B cell (primary cell): ENCODE measurements around the gene MFSD6. TPM values are rescaled to one million over a fixed set of nuclear protein-coding genes. Genes with fewer than 3 reads are reported as not detected.

Experiments
- ATAC-seq: fragments of 200-7000 bp; cut with Tn5 transposase; one replicate; pipeline ENCODE4 v1.10.0; 2021; ENCODE audit warnings: low read depth, mild to moderate bottlenecking, moderate number of reproducible peaks, moderate library complexity
- CTCF ChIA-PET: fragments of 350-600 bp; sonication (Branson Sonifier 250); formaldehyde crosslinking; loops from one replicate; lab custom pipeline; 2021; ENCODE audit warnings: antibody characterized with exemption, inconsistent platforms; lab: Charles Lee
- POLR2A ChIA-PET: fragments of 350-600 bp; sonication (Branson Sonifier 250); formaldehyde crosslinking; loops from one replicate; lab custom pipeline; 2021; ENCODE audit warnings: antibody characterized with exemption; lab: Charles Lee
- DNase-seq: peaks from one replicate; pipeline ENCODE4 v3.0.0; 2013
- H2AFZ ChIP-seq: 2 replicates; pipeline ENCODE4 v1.6.1; 2012; ENCODE audit warnings: mild to moderate bottlenecking, low read depth, low read length; ENCODE audit not compliant: insufficient read depth, poor library complexity, severe bottlenecking
- H3K27ac ChIP-seq, 2 donors: 1 replicate in 1 of 2; 2 replicates in 1 of 2; pipeline ENCODE4 v1.5.1; 2012 to 2013; ENCODE audit warnings: low read length in 2 of 2, mild to moderate bottlenecking in 2 of 2, moderate library complexity in 1 of 2
- H3K27me3 ChIP-seq, 4 experiments: fragments of 200-600 bp in 1 of 4; sonication (generic) in 1 of 4; replicated peaks in 1 of 4; 1 replicate in 2 of 4; 2 replicates in 2 of 4; pipeline versions ENCODE4 v1.6.1 to v1.7.0; 2013 to 2016; ENCODE audit warnings: low read length in 3 of 4, mild to moderate bottlenecking in 2 of 4, mixed read lengths in 1 of 4, moderate library complexity in 1 of 4; ENCODE audit not compliant: insufficient read depth in 4 of 4, control insufficient read depth in 3 of 4; ENCODE audit errors: control extremely low read depth in 1 of 4
- H3K36me3 ChIP-seq, 2 experiments: replicated peaks in 1 of 2; 1 replicate in 1 of 2; 2 replicates in 1 of 2; pipeline versions ENCODE4 v1.6.1 to v1.7.1; 2013; ENCODE audit warnings: low read length in 1 of 2; ENCODE audit not compliant: insufficient read depth in 2 of 2, control insufficient read depth in 1 of 2; ENCODE audit errors: control extremely low read depth in 1 of 2, extremely low read depth in 1 of 2
- H3K4me1 ChIP-seq, 2 donors: fragments of 200-600 bp in 1 of 2; sonication (generic) in 1 of 2; 1 replicate in 1 of 2; 2 replicates in 1 of 2; pipeline versions ENCODE4 v1.5.1 to v1.6.1; 2013 to 2017; ENCODE audit warnings: low read length in 2 of 2; ENCODE audit not compliant: control insufficient read depth in 2 of 2, insufficient read depth in 2 of 2
- H3K4me2 ChIP-seq: replicated peaks from 2 replicates; pipeline ENCODE3; 2012; ENCODE audit warnings: mild to moderate bottlenecking, low read depth, low read length; ENCODE audit not compliant: poor library complexity, severe bottlenecking
- H3K4me3 ChIP-seq, 5 experiments: fragments of 200-600 bp in 1 of 5; sonication (generic) in 1 of 5; 1 replicate in 3 of 5; 2 replicates in 2 of 5; pipeline versions ENCODE4 v1.5.1 to v1.7.0; 2011 to 2016; ENCODE audit warnings: low read length in 4 of 5, mild to moderate bottlenecking in 4 of 5, low read depth in 2 of 5, control low read depth in 1 of 5, moderate library complexity in 1 of 5; ENCODE audit not compliant: insufficient read depth in 1 of 5; ENCODE audit errors: control extremely low read depth in 1 of 5, extremely low read depth in 1 of 5
- H3K79me2 ChIP-seq: fragments of 200-600 bp; sonication (generic); one replicate; pipeline ENCODE4 v1.6.0; 2016; ENCODE audit warnings: low read length; ENCODE audit not compliant: control insufficient read depth, insufficient read depth
- H3K9ac ChIP-seq: fragments of 200-600 bp; sonication (generic); 2 replicates; pipeline ENCODE4 v1.6.1; 2017; ENCODE audit warnings: mild to moderate bottlenecking, low read length, moderate library complexity
- H3K9me3 ChIP-seq, 3 donors: one replicate each; pipeline versions ENCODE4 v1.6.1 to v1.7.1; 2013; ENCODE audit warnings: low read length in 2 of 3; ENCODE audit not compliant: control insufficient read depth in 2 of 3, insufficient read depth in 1 of 3; ENCODE audit errors: control extremely low read depth in 1 of 3
- H4K20me1 ChIP-seq: 2 replicates; pipeline ENCODE4 v1.6.0; 2012; ENCODE audit warnings: mild to moderate bottlenecking, low read length; ENCODE audit not compliant: insufficient read depth, control insufficient read depth, poor library complexity, severe bottlenecking
- H3K27ac Mint-ChIP-seq: one replicate; pipeline ENCODE4 v1.8.0; 2021; ENCODE audit warnings: mixed read lengths
- H3K27me3 Mint-ChIP-seq: one replicate; pipeline ENCODE4 v1.8.0; 2021; ENCODE audit warnings: mixed read lengths
- H3K4me1 Mint-ChIP-seq: one replicate; pipeline ENCODE4 v1.8.0; 2021; ENCODE audit warnings: mixed read lengths
- H3K4me3 Mint-ChIP-seq: one replicate; pipeline ENCODE4 v1.8.0; 2021; ENCODE audit warnings: mixed read lengths
- H3K9me3 Mint-ChIP-seq: one replicate; pipeline ENCODE4 v1.8.0; 2022; ENCODE audit warnings: mixed read lengths; ENCODE audit not compliant: insufficient read depth
- EZH2 ChIP-seq: IDR thresholded peaks from 2 replicates; pipeline ENCODE4 v1.6.1; 2012; ENCODE audit warnings: borderline replicate concordance, low read depth, mild to moderate bottlenecking, moderate library complexity, low read length; ENCODE audit not compliant: insufficient read depth, poor library complexity, severe bottlenecking
- WGBS: methylation state at CpG from one replicate; pipeline ENCODE4 v1.1.5; 2013; ENCODE audit warnings: missing lambda C conversion rate; ENCODE audit not compliant: insufficient coverage; 5-methylcytosine and 5-hydroxymethylcytosine counted together
- intact Hi-C: fragments of 100-400 bp; cut with micrococcal nuclease; formaldehyde crosslinking; loops from one replicate; pipeline ENCODE4 v1.10.0; 2022
- polyA plus RNA-seq: library from polyadenylated mRNA; depleted of rRNA; stranded (reverse); fragments of >200 nt; gene quantifications from 2 replicates; pipeline ENCODE4 v1.2.3, GENCODE V29; 2012
- total RNA-seq, 2 donors: library from RNA; stranded (reverse); fragments of 120-200 nt in 1 of 2; gene quantifications; 1 replicate in 1 of 2; 2 replicates in 1 of 2; pipeline versions ENCODE4 v1.2.3 to v1.2.4, GENCODE V29; 2013 to 2022
- TF ChIP-seq, protein P1 (sequence below): fragments of 200-600 bp; IDR thresholded peaks from one replicate; pipeline ENCODE4 v1.8.0; 2022; ENCODE audit warnings: antibody characterized with exemption, mild to moderate bottlenecking

Gene MFSD6
- total and polyA plus RNA-seq, 2 donors (not counting 1 experiment from before 2014, with no cell fraction given), result 13.5 to 33.8 TPM

DNA sequence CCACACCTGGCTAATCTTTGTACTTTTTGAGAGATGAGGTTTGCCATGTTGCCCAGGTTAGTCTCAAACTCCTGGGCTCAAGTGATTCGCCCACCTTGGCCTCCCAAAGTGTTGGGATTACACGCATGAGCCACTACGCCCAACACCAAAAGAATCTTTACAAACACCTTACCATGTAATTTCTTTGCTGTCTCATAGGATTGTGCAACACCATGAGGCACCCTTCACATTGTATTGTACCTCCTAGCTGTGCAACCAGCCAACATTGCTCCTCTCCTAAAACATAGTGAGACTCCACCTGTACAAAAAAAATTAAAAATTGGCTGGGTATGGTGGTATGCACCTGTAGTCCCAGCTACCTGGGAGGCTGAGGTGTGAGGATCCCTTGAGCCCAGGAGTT, 3.1 kb upstream of the MFSD6 start:
- no peak overlapping the region for H2AFZ ChIP-seq
- no peak overlapping the region for H3K4me2 ChIP-seq
- no peaks in the 10 kb centered on the region for H3K27me3 ChIP-seq
- no peak overlapping the region for H3K4me3 ChIP-seq
- intact Hi-C loops, result loop anchor here (5.0 kb wide), 1 partner anchor 963 kb away; the partner anchor contains the start of gene WDR75
- no peak overlapping the region for H3K9ac ChIP-seq
- ChIA-PET CTCF (no interaction called here), POLR2A (interaction anchor here (0.6 to 0.7 kb wide), 2 partner anchors 24 to 29 kb away, joined by 3 to 5 read pairs; no protein-coding TSS in a partner anchor)
- H4K20me1 ChIP-seq, result no peaks in the 10 kb centered on the region
- peaks cover 13% of the 10 kb centered on the region for H3K79me2 ChIP-seq
- peaks cover 15 to 19% of the 10 kb centered on the region in 2 donors for H3K4me1 ChIP-seq
- no peak overlapping the region for H3K27ac ChIP-seq
- Mint-ChIP-seq H3K27ac (no peak overlapping the region), H3K27me3 (no peaks in the 10 kb centered on the region), H3K4me1 (peaks cover 17% of the 10 kb centered on the region), H3K4me3 (no peak overlapping the region), H3K9me3 (no peaks in the 10 kb centered on the region)
- ATAC-seq (no peak), DNase-seq (no peak)
- TF ChIP-seq, protein P1, sequence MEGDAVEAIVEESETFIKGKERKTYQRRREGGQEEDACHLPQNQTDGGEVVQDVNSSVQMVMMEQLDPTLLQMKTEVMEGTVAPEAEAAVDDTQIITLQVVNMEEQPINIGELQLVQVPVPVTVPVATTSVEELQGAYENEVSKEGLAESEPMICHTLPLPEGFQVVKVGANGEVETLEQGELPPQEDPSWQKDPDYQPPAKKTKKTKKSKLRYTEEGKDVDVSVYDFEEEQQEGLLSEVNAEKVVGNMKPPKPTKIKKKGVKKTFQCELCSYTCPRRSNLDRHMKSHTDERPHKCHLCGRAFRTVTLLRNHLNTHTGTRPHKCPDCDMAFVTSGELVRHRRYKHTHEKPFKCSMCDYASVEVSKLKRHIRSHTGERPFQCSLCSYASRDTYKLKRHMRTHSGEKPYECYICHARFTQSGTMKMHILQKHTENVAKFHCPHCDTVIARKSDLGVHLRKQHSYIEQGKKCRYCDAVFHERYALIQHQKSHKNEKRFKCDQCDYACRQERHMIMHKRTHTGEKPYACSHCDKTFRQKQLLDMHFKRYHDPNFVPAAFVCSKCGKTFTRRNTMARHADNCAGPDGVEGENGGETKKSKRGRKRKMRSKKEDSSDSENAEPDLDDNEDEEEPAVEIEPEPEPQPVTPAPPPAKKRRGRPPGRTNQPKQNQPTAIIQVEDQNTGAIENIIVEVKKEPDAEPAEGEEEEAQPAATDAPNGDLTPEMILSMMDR, result no peak
- no peaks in the 10 kb centered on the region for H3K36me3 ChIP-seq
- H3K9me3 ChIP-seq, result no peaks in the 10 kb centered on the region
- WGBS, result 100% methylated on average over 2 of the region's 3 CpGs

DNA sequence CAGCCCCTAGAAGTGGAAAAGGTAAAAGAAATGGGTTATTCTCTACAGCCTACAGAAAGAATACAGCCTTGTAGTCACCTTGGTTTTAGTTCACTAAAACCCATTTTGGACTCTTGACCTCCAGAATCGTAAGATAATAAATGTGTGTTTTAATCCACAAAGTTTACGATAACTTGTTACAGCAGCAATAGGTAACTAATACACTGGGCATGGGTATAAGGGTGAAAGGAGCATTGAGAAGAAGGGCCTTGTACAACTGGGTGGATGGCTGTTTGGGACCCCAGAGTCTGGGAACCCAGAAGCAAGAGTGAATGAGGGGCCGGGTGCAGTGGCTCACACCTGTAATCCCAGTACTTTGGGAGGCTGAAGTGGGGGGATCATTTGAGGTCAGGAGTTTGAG, 2.2 kb upstream of the MFSD6 start:
- H4K20me1 ChIP-seq, result no peaks in the 10 kb centered on the region
- peaks cover 15 to 19% of the 10 kb centered on the region in 2 donors for H3K4me1 ChIP-seq
- intact Hi-C loops, result loop anchor here (5.0 kb wide), 1 partner anchor 964 kb away; the partner anchor contains the start of gene WDR75
- no peak for TF ChIP-seq EZH2
- TF ChIP-seq, protein P1, result no peak
- no peak overlapping the region for H3K4me3 Mint-ChIP-seq
- H3K9ac ChIP-seq, result no peak overlapping the region
- peaks cover 22% of the 10 kb centered on the region for H3K79me2 ChIP-seq
- no CpG with 5 or more reads among the region's 3 CpGs for WGBS
- H3K27ac ChIP-seq, result no peak overlapping the region
- H3K9me3 ChIP-seq, result no peaks in the 10 kb centered on the region
- H3K27ac Mint-ChIP-seq, result no peak overlapping the region
- no peaks in the 10 kb centered on the region for H3K36me3 ChIP-seq
- no peak overlapping the region for H3K4me2 ChIP-seq
- no peak for DNase-seq
- ChIA-PET POLR2A (no interaction called here), CTCF (interaction anchor here (0.7 kb wide), 1 partner anchor 11 kb away, joined by 3 read pairs; no protein-coding TSS in a partner anchor)
- ATAC-seq, result no peak
- H3K27me3 Mint-ChIP-seq, result no peaks in the 10 kb centered on the region
- H2AFZ ChIP-seq, result no peak overlapping the region
- H3K9me3 Mint-ChIP-seq, result no peaks in the 10 kb centered on the region
- H3K4me3 ChIP-seq, result no peak overlapping the region
- H3K4me1 Mint-ChIP-seq, result peaks cover 22% of the 10 kb centered on the region
- no peaks in the 10 kb centered on the region for H3K27me3 ChIP-seq
